HepG2 (cell line): Measurements from ENCODE around the gene MRPL48.
"Not testable (repeated sequence)": the region's sequence is repeated elsewhere in the genome, so short reads cannot be mapped to it uniquely, and the experiment has no call there.

Experiments
- BRCA1 ChIP-seq: sonication (generic); formaldehyde crosslinking; IDR thresholded peaks from 2 replicates; pipeline ENCODE4 v1.4.0; 2020; ENCODE audit warnings: missing genetic modification reagents
- EZH2 ChIP-seq: conservative IDR thresholded peaks from 2 replicates; pipeline ENCODE4 v1.6.1; 2012; ENCODE audit warnings: mild to moderate bottlenecking, low read depth, low read length, moderate library complexity
- GATA4 ChIP-seq: sonication (generic); IDR thresholded peaks from 2 replicates; pipeline ENCODE4 v1.6.1; 2016; ENCODE audit warnings: antibody characterized with exemption, low read depth, borderline replicate concordance
- HES4 ChIP-seq: sonication (generic); formaldehyde crosslinking; IDR thresholded peaks from 2 replicates; pipeline ENCODE4 v1.9.0; 2021; ENCODE audit warnings: mild to moderate bottlenecking, missing genetic modification reagents, borderline replicate concordance
- KLF13 ChIP-seq: sonication (generic); formaldehyde crosslinking; IDR thresholded peaks from 2 replicates; pipeline ENCODE4 v1.4.0; 2020; ENCODE audit warnings: mild to moderate bottlenecking, missing genetic modification reagents
- POLR2A ChIP-seq, 2 experiments: IDR thresholded peaks; 2 replicates each; pipeline ENCODE4 v1.6.1; 2011; ENCODE audit warnings: low read depth in 2 of 2, low read length in 2 of 2, mild to moderate bottlenecking in 1 of 2, moderate library complexity in 1 of 2; ENCODE audit not compliant: insufficient read depth in 1 of 2
- SIN3A ChIP-seq: IDR thresholded peaks from 2 replicates; pipeline ENCODE4 v1.6.1; 2011; ENCODE audit warnings: low read depth, mild to moderate bottlenecking, control low read depth, low read length, borderline replicate concordance
- TBL1XR1 ChIP-seq: fragments of 150-350 bp; IDR thresholded peaks from 2 replicates; pipeline ENCODE4 v1.6.1; 2014; ENCODE audit warnings: borderline replicate concordance, low read length; ENCODE audit not compliant: partially characterized antibody
- ZBTB3 ChIP-seq: sonication (generic); formaldehyde crosslinking; IDR thresholded peaks from 2 replicates; pipeline ENCODE4 v1.4.0; 2020; ENCODE audit warnings: low read depth, mild to moderate bottlenecking, moderate library complexity, missing genetic modification reagents, borderline replicate concordance
- ZNF549 ChIP-seq: sonication (generic); formaldehyde crosslinking; IDR thresholded peaks from 2 replicates; pipeline ENCODE4 v1.5.0; 2020; ENCODE audit warnings: missing genetic modification reagents
- TF ChIP-seq, protein P1 (sequence below): sonication (generic); formaldehyde crosslinking; conservative IDR thresholded peaks from 2 replicates; pipeline ENCODE4 v1.4.0; 2020; ENCODE audit warnings: missing genetic modification reagents
- TF ChIP-seq, protein P2 (sequence below): sonication (generic); formaldehyde crosslinking; IDR thresholded peaks from 2 replicates; pipeline ENCODE4 v1.4.0; 2020; ENCODE audit warnings: missing genetic modification reagents

- TF ChIP-seq, protein P1, sequence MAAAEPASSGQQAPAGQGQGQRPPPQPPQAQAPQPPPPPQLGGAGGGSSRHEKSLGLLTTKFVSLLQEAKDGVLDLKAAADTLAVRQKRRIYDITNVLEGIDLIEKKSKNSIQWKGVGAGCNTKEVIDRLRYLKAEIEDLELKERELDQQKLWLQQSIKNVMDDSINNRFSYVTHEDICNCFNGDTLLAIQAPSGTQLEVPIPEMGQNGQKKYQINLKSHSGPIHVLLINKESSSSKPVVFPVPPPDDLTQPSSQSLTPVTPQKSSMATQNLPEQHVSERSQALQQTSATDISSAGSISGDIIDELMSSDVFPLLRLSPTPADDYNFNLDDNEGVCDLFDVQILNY (CRISPR knock-in tag) = not testable (repeated sequence)
- not testable (repeated sequence) for TF ChIP-seq SIN3A; ZNF549 (CRISPR knock-in tag); EZH2; HES4 (CRISPR knock-in tag); BRCA1; GATA4; KLF13 (CRISPR knock-in tag); ZBTB3 (CRISPR knock-in tag); TBL1XR1; POLR2A (IDR thresholded peaks at IDR 0.05; ENCODE audit: insufficient read depth in 1 of 2, low read depth in 2 of 2, low read length in 2 of 2)
- TF ChIP-seq, protein P2, sequence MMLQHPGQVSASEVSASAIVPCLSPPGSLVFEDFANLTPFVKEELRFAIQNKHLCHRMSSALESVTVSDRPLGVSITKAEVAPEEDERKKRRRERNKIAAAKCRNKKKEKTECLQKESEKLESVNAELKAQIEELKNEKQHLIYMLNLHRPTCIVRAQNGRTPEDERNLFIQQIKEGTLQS (CRISPR knock-in tag) = not testable (repeated sequence)
These were observed 36.8 kb upstream of the MRPL48 start for GRCh38 chr11:73750862-73751261.
